NB4 (cell line): ENCODE measurements around the gene PIK3AP1.

Experiments used
- MYC ChIP-seq: IDR thresholded peaks from 2 replicates; pipeline ENCODE4 v1.6.1; 2011; ENCODE audit warnings: low read depth, low read length
- POLR2A ChIP-seq: IDR thresholded peaks from 2 replicates; pipeline ENCODE4 v1.6.1; 2011; ENCODE audit warnings: mild to moderate bottlenecking; ENCODE audit not compliant: insufficient read length; ENCODE audit errors: extremely low read depth
- TF ChIP-seq, protein P1 (sequence below): IDR thresholded peaks from one replicate; pipeline ENCODE4 v1.5.1; 2012; ENCODE audit warnings: low read depth, low read length
- TF ChIP-seq, protein P2 (sequence below): IDR thresholded peaks from 2 replicates; pipeline ENCODE4 v1.6.1; 2011; ENCODE audit warnings: low read depth, low read length

DNA sequence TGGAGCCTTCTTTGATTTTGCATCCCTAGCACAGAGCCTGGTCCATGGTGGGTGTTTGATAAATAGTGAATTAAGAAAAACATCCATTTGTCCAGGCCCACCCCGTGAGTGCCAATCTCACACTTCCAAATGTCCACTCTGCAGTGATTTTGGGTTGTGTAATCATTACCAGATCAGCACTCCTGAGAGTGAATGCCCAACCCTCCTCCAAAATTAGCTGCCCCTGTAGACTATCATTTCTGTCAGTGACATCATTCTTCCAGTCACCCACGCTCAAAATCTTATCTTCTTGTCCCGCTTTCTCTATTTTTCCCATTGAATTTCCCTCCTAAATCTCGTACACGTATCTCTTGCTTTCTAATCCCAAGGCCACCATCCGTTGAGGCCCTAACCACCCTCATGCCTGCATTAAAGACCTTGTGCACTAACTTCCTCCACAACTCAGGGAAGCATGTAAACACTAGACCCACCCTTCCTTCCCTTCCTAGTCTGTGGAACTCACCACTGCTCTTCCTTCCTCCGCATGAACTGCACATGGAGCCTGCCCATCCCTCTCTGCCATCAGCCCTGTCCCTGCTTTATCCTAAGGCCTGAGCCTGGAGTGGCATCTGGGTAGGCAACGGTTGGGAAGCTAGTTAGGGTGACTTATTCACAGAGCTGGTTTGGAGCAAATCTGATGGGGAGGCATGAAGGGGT, 32.8 kb downstream of the PIK3AP1 start:
- TF ChIP-seq POLR2A = no peak
- TF ChIP-seq, protein P1, sequence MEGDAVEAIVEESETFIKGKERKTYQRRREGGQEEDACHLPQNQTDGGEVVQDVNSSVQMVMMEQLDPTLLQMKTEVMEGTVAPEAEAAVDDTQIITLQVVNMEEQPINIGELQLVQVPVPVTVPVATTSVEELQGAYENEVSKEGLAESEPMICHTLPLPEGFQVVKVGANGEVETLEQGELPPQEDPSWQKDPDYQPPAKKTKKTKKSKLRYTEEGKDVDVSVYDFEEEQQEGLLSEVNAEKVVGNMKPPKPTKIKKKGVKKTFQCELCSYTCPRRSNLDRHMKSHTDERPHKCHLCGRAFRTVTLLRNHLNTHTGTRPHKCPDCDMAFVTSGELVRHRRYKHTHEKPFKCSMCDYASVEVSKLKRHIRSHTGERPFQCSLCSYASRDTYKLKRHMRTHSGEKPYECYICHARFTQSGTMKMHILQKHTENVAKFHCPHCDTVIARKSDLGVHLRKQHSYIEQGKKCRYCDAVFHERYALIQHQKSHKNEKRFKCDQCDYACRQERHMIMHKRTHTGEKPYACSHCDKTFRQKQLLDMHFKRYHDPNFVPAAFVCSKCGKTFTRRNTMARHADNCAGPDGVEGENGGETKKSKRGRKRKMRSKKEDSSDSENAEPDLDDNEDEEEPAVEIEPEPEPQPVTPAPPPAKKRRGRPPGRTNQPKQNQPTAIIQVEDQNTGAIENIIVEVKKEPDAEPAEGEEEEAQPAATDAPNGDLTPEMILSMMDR = no peak
- TF ChIP-seq MYC = no peak
- TF ChIP-seq, protein P2, sequence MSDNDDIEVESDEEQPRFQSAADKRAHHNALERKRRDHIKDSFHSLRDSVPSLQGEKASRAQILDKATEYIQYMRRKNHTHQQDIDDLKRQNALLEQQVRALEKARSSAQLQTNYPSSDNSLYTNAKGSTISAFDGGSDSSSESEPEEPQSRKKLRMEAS = no peak
